Kidney capillary endothelial cell (primary cell): ENCODE data around the gene USE1.

Experiments used
- DNase-seq: peaks from one replicate; pipeline ENCODE4 v3.0.0-alpha.2; 2018; ENCODE audit warnings: low spot score

Gene USE1

DNA sequence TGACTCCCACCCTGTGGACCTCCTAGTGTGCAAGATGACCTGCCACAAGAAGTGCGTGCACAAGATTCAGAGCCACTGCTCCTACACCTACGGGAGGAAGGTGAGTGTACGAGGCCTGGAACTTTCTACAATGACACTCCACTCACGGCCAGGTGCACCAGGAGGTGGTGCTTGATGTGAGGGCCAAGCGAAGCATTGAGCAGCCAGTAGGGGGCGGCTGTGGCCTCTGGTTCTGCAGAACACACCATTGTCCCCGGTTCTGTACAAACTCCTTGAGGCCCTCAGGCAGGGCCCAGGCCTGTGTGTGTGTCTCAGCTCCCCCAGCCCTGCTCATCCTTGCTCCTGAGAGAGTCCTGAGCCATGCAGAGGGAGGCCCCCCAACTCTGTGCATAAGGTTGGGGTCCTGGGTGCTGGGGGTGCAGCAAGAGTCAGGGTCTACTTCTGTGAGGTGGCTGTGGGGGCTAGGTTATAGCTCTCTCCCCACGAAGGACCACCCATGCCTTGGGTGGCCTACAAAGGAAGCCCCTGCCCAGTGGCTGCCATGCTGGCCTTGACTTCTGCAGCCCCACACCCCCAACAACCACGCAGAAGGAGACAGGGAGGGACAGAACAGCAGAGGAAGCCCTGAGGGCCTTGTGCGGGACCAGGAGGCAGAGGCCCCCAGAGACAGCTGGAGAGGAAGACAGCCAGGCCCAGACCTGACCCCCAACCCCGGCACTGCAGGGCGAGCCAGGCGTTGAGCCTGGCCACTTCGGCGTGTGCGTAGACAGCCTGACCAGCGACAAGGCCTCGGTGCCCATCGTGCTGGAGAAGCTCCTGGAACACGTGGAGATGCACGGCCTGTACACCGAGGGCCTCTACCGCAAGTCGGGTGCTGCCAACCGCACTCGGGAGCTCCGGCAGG, 9.7 kb upstream of the USE1 start:
- DNase-seq, result no peak

DNA sequence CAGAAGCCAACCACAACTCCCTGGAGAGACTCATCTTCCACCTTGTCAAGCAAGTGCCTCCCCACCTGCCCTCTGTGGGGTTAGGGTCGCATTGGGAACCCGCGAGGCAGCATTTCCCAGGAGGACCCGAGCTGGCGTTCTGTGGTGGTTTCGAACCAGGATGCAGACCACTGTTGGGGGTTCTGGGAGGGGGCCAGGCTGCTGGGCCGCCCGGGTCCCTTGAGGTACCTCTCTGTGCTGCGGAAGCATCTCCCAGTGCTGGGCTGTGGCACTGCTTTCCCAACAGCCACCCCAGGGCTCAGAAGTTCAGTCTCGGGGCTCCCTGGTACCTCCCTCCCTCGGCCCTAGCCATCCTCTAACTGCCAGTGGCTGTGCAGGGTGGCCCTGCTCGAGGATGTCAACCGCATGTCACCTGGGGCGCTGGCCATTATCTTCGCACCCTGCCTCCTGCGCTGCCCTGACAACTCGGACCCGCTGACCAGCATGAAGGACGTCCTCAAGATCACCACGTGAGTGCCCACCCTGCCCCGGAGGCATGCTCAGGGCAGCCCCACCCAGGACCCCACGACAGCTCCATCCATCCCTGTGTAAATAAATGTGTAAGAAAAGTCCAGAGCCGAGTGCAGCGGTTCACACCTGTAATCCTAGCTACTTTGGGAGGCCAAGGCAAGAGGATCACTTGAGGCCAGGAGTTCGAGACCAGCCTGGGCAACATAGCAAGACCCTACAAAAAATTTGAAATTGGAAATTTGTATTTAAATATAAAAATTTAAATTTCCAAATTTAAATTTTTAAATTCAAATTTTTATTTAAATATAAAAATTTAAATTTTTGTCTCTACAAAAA, 8.2 kb upstream of the USE1 start:
- DNase-seq, result no peak

DNA sequence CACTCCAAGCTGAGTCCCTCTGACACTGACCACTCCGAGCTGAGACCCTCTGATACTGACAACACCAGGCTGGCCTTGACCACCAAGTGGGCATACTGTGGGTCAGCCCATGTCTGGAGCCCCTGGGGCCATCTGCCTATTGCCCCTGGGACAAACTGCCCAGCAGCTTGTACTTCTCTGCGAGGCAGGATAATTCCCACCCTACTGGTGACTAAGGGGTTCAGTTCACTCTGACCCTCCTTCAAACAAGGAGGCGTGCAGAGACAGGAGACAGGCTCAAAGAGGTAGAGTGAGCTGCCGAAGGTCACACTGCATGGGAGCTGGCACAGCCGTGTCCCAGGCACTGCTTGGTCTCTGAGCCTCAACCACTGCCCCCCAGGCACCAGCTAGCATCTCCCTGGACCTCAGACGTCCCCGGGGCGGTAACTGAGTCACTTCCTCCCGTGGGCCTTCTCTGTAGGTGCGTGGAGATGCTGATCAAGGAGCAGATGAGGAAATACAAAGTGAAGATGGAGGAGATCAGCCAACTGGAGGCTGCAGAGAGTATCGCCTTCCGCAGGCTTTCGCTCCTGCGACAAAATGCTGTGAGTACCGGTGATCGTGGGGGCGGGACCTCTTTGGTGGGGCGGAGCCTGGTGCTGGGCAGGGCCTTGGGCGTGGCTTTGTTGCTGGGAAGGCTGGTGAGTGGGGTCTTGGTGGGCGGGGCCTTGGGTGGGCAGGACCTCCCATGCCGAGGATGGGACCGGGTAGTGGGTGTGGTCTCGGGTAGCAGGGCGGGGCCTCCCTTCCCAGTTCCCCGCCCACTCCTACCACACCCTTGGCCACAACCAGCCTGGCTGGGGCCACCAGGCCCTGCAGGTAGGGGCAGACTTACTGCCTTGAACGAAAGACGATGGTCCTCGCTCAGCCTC, 5.8 kb upstream of the USE1 start:
- no peak for DNase-seq

DNA sequence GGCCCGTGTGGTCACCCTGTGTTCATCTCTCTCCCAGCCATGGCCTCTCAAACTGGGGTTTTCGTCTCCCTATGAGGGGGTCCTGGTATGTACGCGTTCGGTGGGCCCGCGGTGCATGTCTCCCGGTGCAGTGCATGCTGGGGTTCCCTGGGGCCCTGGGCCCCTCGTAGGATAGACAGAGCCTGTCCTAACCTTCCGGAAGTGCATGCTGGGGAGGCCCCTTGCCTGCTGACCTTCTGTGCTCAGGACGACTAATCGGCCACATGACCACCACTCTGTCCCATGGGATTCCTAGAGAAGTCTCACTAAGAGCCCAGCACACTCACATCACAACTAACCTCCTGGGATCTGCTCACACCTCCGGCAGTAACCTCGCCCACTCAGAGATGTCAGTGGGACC, 4.9 kb upstream of the USE1 start:
- no peak for DNase-seq

DNA sequence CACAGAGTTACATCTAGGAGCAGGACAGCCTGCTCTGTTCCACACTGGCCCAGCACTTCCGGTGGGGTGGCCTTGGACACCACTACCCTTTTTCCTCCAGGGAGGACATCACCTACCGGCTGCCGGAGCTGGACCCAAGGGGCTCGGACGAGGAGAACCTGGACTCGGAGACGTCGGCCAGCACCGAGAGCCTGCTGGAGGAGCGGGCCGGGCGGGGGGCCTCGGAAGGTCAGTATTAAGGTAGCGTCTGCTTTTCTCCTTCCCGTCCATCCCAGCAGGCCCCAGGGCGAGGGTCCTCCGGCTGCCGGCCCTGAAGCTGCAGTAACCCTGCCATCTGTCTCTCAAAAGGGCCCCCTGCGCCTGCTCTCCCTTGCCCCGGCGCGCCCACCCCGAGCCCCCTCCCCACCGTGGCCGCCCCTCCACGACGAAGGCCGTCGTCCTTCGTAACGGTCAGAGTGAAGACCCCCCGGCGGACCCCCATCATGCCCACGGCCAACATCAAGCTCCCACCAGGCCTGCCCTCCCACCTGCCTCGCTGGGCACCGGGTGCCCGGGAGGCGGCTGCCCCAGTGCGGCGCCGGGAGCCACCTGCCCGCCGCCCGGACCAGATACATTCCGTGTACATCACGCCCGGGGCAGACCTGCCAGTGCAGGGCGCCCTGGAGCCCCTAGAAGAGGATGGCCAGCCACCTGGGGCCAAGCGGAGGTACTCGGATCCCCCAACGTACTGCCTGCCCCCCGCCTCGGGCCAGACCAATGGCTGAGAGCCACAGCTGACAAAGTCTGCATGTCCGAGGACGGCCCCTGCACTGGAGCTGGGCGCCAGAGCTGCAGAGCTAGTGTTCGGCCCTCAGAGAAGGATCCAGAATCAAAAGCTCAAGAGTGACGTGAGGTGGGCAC, 3.4 kb upstream of the USE1 start:
- no peak for DNase-seq

DNA sequence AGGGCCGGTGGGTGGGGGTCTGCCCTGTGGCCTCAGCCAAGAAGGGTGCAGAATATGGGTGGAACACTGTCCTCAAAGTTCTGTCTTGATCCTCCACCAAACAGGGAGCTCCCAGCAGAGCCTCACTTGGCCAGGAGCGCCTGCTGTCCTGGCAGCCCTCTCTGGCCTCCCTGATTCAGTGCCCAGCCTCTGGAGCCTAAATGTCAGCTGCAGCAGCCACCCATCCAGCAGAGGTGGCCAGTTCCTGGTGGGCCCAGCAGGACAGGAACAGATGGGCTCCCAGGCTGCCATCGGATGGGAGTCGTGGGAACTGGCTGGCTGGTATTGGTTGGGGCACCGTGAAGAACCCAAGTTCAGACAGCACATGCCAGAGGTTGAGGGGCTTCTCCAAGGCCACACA, 1.8 kb upstream of the USE1 start:
- no peak for DNase-seq

DNA sequence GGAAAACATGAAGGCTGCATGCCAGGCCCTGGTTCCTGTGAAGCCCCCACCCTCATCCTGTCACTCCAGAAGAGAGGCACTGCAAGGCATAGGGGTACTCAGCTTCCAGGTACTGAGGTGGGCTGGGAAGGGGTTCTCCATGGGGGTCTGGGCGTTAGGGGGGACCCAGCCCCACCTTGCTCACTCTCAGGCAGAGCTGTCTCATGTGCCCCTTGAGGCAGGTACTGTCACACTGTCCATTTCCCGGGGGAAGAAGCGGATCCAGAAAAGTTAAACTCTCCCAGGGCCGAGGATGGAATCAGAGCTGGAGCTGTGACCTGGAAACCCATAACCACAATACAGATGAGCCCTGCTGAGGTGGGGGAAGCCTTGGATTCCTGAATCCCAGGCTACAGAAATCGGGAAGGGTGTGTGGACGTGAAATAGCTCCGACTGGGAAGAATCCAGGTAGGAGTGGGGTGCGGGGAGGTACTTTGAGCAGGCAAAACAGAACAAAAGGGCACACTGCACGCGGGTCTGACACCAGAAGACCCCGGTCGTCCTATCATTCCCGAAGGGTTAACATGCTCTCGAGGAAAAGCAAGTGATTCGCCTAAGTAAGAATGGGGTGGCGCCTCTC, 540 bp upstream of the USE1 start:
- DNase-seq, result no peak

DNA sequence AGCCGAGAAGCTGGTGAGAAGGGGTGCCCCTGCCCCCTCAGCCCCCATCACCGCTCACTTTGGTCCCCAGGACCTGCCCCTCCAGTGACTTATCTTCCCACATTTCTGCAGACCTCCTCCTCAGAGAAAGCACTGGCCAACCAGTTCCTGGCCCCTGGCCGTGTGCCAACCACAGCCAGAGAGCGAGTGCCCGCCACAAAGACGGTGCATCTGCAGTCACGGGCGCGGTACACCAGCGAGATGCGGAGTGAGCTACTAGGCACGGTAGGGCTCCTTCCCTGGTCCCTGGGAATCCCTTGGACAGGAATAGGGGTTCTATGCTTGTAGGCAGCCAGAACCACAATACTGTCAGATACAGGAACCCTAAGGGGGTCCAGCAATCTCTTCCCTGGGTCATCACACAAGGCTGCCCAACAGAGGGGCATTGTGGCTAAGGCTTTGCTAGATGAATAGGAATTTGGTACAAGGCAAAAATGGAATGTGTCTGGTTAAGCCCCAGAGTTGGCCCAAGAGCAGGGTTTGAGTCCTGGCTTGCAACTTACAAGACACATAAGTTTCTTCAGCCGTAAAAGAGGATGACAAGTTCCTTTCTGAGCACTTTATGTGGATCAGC, 1.0 kb downstream of the USE1 start:
- DNase-seq, result no peak

DNA sequence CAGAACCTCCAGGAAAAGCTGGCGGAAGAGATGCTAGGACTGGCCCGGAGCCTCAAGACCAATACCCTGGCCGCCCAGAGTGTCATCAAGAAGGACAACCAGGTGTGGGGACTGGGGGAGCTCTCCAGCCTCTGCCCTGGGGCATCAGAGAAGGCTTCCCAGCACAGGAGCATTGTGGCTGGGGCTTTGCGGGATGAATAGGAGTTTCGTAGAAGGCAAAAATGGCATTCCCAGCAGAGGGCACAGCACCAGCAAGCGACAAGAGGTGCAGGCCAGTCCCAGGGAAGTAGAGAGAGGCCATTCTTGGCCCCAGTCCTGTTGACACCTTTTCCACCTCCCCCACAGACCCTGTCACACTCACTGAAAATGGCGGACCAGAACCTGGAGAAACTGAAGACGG, 4.1 kb downstream of the USE1 start:
- DNase-seq, result no peak

DNA sequence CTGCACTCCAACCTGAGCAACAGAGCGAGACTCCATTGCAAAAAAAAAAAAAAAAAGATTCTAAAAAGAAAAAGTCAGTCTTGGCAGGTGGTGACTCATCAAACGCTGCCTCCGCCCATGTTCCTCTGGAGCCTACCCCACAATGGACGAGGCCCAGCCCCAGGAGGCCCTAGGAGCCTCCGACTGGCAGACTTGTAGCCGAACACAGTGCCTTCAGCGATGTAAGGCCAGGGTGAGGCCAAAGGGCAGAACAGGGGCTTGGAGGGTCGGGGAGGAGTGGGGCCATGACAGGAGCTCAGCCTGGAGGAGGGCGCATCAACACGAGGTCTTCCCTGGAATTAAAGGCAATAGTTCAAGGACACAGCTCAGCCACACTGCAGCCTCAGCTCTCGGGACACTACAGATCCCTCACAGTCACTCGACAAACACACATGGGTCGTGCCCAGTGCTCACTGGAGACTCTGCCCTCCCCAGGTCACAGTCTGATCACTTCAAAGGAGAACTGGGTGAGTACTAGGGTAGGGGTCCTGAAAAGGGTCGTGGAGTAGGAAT, 5.1 kb downstream of the USE1 start:
- no peak for DNase-seq

DNA sequence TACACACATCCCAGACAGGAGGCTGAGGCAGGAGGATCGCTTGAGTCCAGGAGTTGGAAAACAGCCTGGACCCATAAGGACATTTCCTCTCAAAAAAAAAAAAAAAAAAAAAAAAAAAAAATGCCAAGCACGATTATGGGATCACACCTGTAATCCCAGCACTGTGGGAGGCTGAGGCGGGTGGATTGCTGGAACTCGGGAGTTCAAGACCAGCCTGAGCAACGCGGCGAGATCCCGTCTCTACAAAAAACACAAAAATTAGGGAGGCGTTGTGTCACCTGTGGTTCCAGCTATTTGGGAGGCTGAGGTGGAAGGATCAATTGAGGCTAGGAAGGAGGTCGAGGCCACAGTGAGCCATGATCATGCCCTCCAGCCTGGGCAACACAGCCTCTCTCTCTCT, 9.9 kb downstream of the USE1 start:
- DNase-seq, result no peak

DNA sequence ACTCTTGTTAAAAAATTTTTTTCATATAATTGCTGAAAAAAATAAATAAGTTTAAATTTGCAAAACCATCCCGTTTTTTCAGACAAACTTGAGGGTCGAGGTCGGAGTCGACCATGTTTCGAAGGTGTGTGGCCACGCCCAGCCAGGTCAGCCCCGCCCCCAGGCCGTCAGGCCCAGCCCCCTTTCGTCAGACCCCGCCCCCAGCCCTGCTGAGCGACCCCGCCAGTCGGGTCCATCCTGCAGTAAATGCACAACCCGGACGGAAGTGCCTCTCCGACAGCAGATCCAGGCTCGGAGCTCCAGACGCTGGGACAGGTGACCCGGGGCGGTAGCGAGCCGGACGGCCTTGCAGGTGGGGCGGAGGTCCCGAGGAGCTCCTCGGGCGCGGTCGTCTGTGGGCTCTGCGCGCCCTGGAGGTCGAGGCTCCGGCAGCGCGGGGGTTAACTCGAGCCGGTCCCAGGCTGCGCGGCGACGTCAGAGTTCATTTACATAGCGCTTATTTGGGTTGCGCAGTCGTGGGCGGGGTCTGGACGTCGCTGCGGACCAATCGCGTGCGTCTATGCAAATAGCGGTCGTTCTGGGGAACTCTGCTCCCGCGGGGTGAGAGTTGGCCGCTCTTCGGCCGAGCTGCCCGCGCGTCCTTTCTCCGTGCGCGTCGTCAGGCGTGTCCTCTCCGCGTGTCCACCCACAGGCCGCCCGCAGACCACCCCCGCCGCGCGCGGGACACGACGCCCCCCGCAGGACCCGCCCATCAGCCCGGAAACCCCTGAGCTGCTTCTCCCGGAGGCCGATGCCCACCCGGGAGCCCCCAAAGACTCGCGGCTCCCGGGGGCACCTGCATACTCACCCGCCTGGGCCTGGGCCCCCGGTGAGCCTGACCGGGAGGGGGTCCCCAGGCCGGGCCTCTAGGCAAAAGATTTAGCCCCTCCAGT, 11.1 kb downstream of the USE1 start, which contains the start of gene OCEL1:
Gene OCEL1 (plus strand): TSS at position 225 of the 932 bp plus-strand sequence. CDS start 22 bp downstream, at position 247.
- peak; percentile 96 for DNase-seq

DNA sequence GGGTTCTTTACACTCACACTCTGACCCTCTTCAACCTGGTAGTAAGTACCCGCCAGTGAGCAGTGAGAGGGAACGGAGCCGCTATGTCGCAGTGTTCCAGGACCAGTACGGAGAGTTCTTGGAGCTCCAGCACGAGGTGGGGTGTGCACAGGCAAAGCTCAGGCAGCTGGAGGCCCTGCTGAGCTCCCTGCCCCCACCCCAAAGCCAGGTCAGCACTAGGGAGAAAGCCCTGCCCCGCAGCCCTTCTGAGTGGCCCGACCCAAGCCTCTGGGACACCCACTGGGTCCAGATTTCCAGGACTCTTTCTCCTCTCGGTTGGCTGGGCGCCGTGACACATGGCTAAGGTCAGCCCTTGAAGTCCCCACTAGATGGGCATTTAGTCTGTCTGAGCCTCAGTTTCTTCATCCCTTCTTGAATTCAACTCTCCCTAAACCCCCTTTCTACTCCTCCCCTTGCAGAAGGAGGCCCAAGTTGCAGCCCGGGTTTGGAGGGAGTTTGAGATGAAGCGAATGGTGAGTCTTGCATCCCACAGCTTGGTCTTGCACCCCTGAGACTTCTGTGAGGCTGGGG, 12.7 kb downstream of the USE1 start:
- DNase-seq, result no peak

DNA sequence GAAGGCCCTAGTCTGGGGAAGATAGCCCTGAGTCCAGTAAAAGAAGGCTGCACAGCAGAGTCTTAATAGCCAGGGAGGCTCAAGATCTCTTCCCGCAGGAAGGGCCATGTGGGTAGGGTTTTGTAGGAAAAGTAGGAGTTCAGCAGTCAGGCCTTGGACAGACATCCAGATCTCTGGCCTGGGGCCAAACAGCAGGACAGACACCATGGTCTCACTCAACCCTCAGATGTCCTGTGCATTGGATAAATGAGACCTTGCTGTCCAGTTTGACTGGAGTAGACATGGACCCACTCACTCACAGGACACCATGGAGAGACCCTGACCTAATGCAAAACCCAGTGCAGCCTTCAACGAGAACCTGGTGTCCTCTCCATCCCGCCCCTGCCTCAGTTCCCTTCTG, 14.7 kb downstream of the USE1 start:
- DNase-seq, result no peak

DNA sequence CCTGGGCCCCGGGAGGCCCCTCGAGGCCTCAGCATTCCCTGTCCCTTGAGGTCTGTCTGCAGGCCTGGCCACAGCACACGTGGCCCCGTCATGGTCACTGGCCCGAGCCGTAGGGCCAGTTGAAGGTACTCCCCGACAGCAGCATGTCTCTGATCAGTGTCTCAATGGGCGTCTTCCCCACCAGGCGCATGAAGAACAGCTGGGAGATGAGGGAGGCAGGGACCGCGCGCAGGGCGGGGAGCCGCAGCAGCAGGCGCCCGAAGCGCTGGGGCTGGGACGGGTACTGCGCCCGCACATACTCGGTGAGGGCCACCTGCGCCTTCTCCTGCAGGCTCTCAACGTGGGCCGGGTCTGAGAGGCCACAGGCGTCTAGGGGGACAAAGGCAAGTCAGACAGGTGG, 17.1 kb downstream of the USE1 start:
- no peak for DNase-seq

DNA sequence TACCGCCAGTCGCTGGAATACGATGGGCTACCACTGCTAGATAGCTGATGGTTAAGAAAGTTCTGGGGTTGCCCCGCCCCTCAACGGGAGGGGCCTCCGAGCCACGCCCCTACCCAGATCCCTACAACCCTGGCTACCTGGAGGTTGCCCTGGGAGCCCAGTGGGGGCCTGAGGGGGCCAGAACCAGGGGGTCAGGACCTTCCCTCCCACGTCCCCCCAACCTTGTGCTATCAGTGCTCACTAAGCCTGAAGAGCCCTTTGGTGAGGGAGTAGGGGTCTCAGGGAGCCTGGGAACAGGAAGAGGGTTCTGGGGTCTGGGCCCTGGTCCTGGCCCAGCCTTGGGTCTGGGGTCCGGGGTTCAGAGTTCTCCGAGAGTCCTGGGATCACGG, 19.7 kb downstream of the USE1 start:
- no peak for DNase-seq

DNA sequence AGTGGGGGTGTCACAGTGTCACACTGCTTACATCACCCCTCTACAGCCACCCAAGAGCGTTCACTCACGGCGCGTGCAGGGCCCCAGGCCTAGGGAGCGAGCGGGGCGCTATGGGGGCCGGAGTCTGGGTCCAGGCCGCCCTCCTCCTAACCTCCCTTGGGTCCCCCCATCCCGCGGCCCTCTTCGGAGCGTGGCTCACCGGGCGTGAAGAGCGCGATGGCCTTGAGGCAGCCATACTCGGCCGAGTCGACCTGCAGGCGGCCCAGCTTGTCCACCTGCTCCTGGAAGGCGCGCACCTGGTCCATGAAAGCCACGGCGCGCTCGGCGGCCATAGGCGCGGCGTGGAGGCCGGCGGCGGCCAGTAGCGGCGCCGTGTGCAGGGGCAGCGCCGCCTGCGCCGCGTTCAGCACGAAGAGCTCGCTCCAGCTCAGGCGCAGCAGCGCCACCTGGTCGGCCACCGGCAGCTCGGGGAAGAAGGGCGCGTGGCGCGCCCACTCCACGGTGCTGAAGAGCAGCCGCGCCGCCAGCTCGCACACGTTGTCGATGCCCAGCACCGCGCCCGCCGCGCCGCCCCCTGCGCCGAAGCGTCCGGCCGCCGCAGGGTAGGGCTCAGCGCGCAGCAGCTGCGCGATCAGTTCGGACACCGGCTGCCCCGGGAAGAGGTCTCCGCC, 20.3 kb downstream of the USE1 start:
- no peak for DNase-seq
